Measurements from ENCODE around the gene ZFYVE19.

GRCh38 chr15:40763801-40764628, 42.9 kb upstream of the ZFYVE19 start, which contains the start of gene GCHFR:
- peak; percentile 27 for TF ChIP-seq CTCF (IDR thresholded peaks at IDR 0.05; ENCODE audit: low read length)
- TF ChIP-seq EZH2 (optimal IDR thresholded peaks at IDR 0.05; ENCODE audit: low read depth, low read length): no peak
- TF ChIP-seq EZH2phosphoT487 (IDR thresholded peaks at IDR 0.05; ENCODE audit: low read length): no peak

Data from MM.1S (cell line).